HCT116 (cell line): Measurements from ENCODE around the gene LDLRAD4. TPM values are rescaled to one million over a fixed set of nuclear protein-coding genes. Genes with fewer than 3 reads are reported as not detected.

Experiments used
- ATAC-seq: fragments of 200-7000 bp; cut with Tn5 transposase; 2 replicates; pipeline ENCODE4 v1.9.1; 2020; ENCODE audit warnings: mild to moderate bottlenecking, moderate library complexity
- BruUV-seq: library from RNA; stranded (reverse); fragments of 400-500 nt; replicated peaks from 2 replicates; lab custom pipeline; 2021; lab: Mats Ljungman, UMichigan
- CTCF ChIA-PET: fragments of 300-600 bp; sonication (Branson Sonifier 250); formaldehyde crosslinking; loops from one replicate; lab custom pipeline; 2021; ENCODE audit warnings: antibody characterized with exemption; lab: Charles Lee
- POLR2A ChIA-PET: fragments of 300-600, 350-600 bp; sonication (Branson Sonifier 250); formaldehyde crosslinking; loops from one replicate; lab custom pipeline; 2021; ENCODE audit warnings: antibody characterized with exemption; lab: Charles Lee
- RAD21 ChIA-PET, 2 experiments: fragments of 300-600 bp; sonication (Branson Sonifier 250); formaldehyde crosslinking; loops; one replicate each; lab custom pipeline; 2023; ENCODE audit warnings: low total read pairs in 2 of 2; ENCODE audit not compliant: uncharacterized antibody in 2 of 2, unreplicated experiment in 2 of 2, low non-redundant PET in 1 of 2; lab: Charles Lee
- DNase-seq: peaks from one replicate; pipeline ENCODE4 v3.0.0-alpha.2; 2010; ENCODE audit warnings: low read depth, low spot score
- H2AFZ ChIP-seq: fragments of 200-600 bp; shearing (Covaris generic), sonication (generic); 2 replicates; pipeline ENCODE4 v1.6.1; 2017; ENCODE audit warnings: low read depth, mixed run types, mixed read lengths, antibody characterized with exemption, low read length; ENCODE audit not compliant: poor library complexity, severe bottlenecking
- H3K27ac ChIP-seq: 2 replicates; pipeline ENCODE4 v1.5.1; 2012; ENCODE audit warnings: low read depth, low read length
- H3K27me3 ChIP-seq: fragments of 200-600 bp; sonication (generic); 2 replicates; pipeline ENCODE4 v1.6.1; 2016; ENCODE audit warnings: mixed run types, low read length, mixed read lengths; ENCODE audit not compliant: insufficient read depth
- H3K36me3 ChIP-seq, 2 experiments: fragments of 200-500 bp in 1 of 2; fragments of 200-600 bp in 1 of 2; sonication (Bioruptor generic) in 1 of 2; sonication (generic) in 1 of 2; 2 replicates each; pipeline versions ENCODE4 v1.5.1 to v1.6.1; 2014 to 2016; ENCODE audit warnings: low read length in 2 of 2, inconsistent platforms in 1 of 2, mixed read lengths in 1 of 2, mixed run types in 1 of 2; ENCODE audit not compliant: insufficient read depth in 2 of 2, control insufficient read depth in 1 of 2
- H3K4me1 ChIP-seq, 2 experiments: fragments of 200-600 bp in 1 of 2; sonication (generic) in 1 of 2; 2 replicates each; pipeline versions ENCODE4 v1.5.1 to v1.6.1; 2012 to 2017; ENCODE audit warnings: low read length in 2 of 2, inconsistent platforms in 1 of 2, mild to moderate bottlenecking in 1 of 2, mixed read lengths in 1 of 2, mixed run types in 1 of 2, moderate library complexity in 1 of 2; ENCODE audit not compliant: insufficient read depth in 2 of 2, control insufficient read depth in 1 of 2
- H3K4me2 ChIP-seq: fragments of 200-600 bp; sonication (generic); 2 replicates; pipeline ENCODE4 v1.6.1; 2017; ENCODE audit warnings: mixed run types, low read length, mixed read lengths
- H3K4me3 ChIP-seq, 2 experiments: fragments of 200-600 bp in 1 of 2; sonication (generic) in 1 of 2; replicated peaks in 1 of 2; 2 replicates each; pipeline ENCODE4 v1.5.1; 2011 to 2016; ENCODE audit warnings: low read length in 2 of 2, control low read depth in 1 of 2, low read depth in 1 of 2, mild to moderate bottlenecking in 1 of 2, mixed read lengths in 1 of 2, mixed run types in 1 of 2
- H3K79me2 ChIP-seq: fragments of 200-600 bp; sonication (generic); 2 replicates; pipeline ENCODE4 v1.6.1; 2017; ENCODE audit warnings: mild to moderate bottlenecking, mixed run types, low read length, moderate library complexity, mixed read lengths; ENCODE audit not compliant: insufficient read depth
- H3K9ac ChIP-seq: fragments of 200-600 bp; sonication (generic); 2 replicates; pipeline ENCODE4 v1.6.1; 2016; ENCODE audit warnings: low read length, mixed read lengths
- H3K9me2 ChIP-seq: fragments of 200-600 bp; sonication (generic), shearing (Covaris generic); 2 replicates; pipeline ENCODE4 v1.6.1; 2017; ENCODE audit warnings: mixed run types, mild to moderate bottlenecking, moderate library complexity; ENCODE audit not compliant: insufficient read depth
- H3K9me3 ChIP-seq, 2 experiments: fragments of 200-500 bp in 1 of 2; fragments of 200-600 bp in 1 of 2; sonication (Bioruptor generic) in 1 of 2; sonication (generic) in 1 of 2; 2 replicates each; pipeline ENCODE4 v1.6.1; 2014 to 2017; ENCODE audit warnings: low read length in 2 of 2, mixed read lengths in 2 of 2, inconsistent platforms in 1 of 2, low read depth in 1 of 2, mild to moderate bottlenecking in 1 of 2, mixed run types in 1 of 2, moderate library complexity in 1 of 2; ENCODE audit not compliant: control insufficient read depth in 1 of 2, insufficient read depth in 1 of 2
- H4K20me1 ChIP-seq: fragments of 200-600 bp; sonication (generic), shearing (Covaris generic); 2 replicates; pipeline ENCODE4 v1.6.1; 2017; ENCODE audit warnings: mixed run types, mild to moderate bottlenecking, moderate library complexity; ENCODE audit not compliant: insufficient read depth
- CTCF ChIP-seq, 3 experiments: fragments of 200-600 bp in 1 of 3; sonication (generic) in 1 of 3; IDR thresholded peaks in 2 of 3; conservative IDR thresholded peaks in 1 of 3; 2 replicates each; pipeline ENCODE4 v1.5.1; 2012 to 2017; ENCODE audit warnings: low read depth in 2 of 3, low read length in 2 of 3, antibody characterized with exemption in 1 of 3, borderline replicate concordance in 1 of 3, control low read depth in 1 of 3, mild to moderate bottlenecking in 1 of 3, mixed read lengths in 1 of 3, mixed run types in 1 of 3, moderate library complexity in 1 of 3; ENCODE audit not compliant: insufficient read depth in 1 of 3
- EGR1 ChIP-seq: IDR thresholded peaks from 2 replicates; pipeline ENCODE4 v1.6.1; 2012; ENCODE audit warnings: low read depth
- EZH2 ChIP-seq: fragments of 200-600 bp; sonication (generic); IDR thresholded peaks from 2 replicates; pipeline ENCODE4 v1.6.1; 2017; ENCODE audit warnings: antibody characterized with exemption, mixed run types
- EZH2phosphoT487 ChIP-seq: fragments of 200-600 bp; IDR thresholded peaks from 2 replicates; pipeline ENCODE4 v1.6.1; 2018; ENCODE audit warnings: antibody characterized with exemption, borderline replicate concordance
- JUND ChIP-seq: IDR thresholded peaks from 2 replicates; pipeline ENCODE4 v1.6.1; 2012
- POLR2A ChIP-seq: IDR thresholded peaks from 2 replicates; pipeline ENCODE4 v1.7.0; 2011; ENCODE audit warnings: borderline replicate concordance; ENCODE audit not compliant: insufficient read depth, insufficient read length; ENCODE audit errors: extremely low read depth
- POLR2AphosphoS5 ChIP-seq: IDR thresholded peaks from 2 replicates; pipeline ENCODE4 v1.6.1; 2011; ENCODE audit warnings: mild to moderate bottlenecking, low read depth, low read length, moderate library complexity
- RAD21 ChIP-seq: IDR thresholded peaks from 2 replicates; pipeline ENCODE4 v1.6.1; 2012; ENCODE audit warnings: low read depth, mild to moderate bottlenecking
- SIN3A ChIP-seq: IDR thresholded peaks from 2 replicates; pipeline ENCODE4 v1.6.1; 2012; ENCODE audit warnings: low read depth
- SRF ChIP-seq: IDR thresholded peaks from 2 replicates; pipeline ENCODE4 v1.6.1; 2012; ENCODE audit warnings: low read depth
- TCF7L2 ChIP-seq: IDR thresholded peaks from 2 replicates; pipeline ENCODE4 v1.7.0; 2011; ENCODE audit warnings: borderline replicate concordance, inconsistent platforms; ENCODE audit not compliant: insufficient read depth, insufficient read length; ENCODE audit errors: extremely low read depth
- YY1 ChIP-seq: IDR thresholded peaks from 2 replicates; pipeline ENCODE4 v1.6.1; 2011; ENCODE audit warnings: low read length, low read depth, moderate library complexity, mild to moderate bottlenecking; ENCODE audit not compliant: insufficient replicate concordance; ENCODE audit errors: extremely low read depth
- ZFX ChIP-seq: fragments of 450-650 bp; IDR thresholded peaks from 2 replicates; pipeline ENCODE4 v1.6.1; 2017
- ZNF274 ChIP-seq: fragments of 200-500 bp; sonication (Bioruptor generic); IDR thresholded peaks from 2 replicates; pipeline ENCODE4 v1.6.1; 2014; ENCODE audit warnings: mild to moderate bottlenecking, low read depth, low read length, inconsistent platforms
- intact Hi-C: fragments of 100-400 bp; cut with micrococcal nuclease; formaldehyde crosslinking; loops from 2 replicates; pipeline ENCODE4 v1.10.0; 2022
- total RNA-seq: library from RNA; stranded (reverse); gene quantifications from one replicate; pipeline ENCODE4 v1.2.1, GENCODE V29; 2021; ENCODE audit not compliant: unreplicated experiment
- TF ChIP-seq, protein P1 (sequence below): IDR thresholded peaks from 2 replicates; pipeline ENCODE4 v1.6.1; 2012
- TF ChIP-seq, protein P2 (sequence below): IDR thresholded peaks from 2 replicates; pipeline ENCODE4 v1.6.1; 2011; ENCODE audit warnings: mild to moderate bottlenecking, low read length, moderate library complexity; ENCODE audit not compliant: insufficient replicate concordance; ENCODE audit errors: extremely low read depth
- TF ChIP-seq, protein P3 (sequence below): IDR thresholded peaks from 2 replicates; pipeline ENCODE4 v1.6.1; 2012; ENCODE audit warnings: low read depth
- TF ChIP-seq, protein P4 (sequence below): IDR thresholded peaks from 2 replicates; pipeline ENCODE4 v1.6.1; 2012

The LDLRAD4 gene
- total RNA-seq, 1 experiment from 2014 or later: 1.2 TPM

GRCh38 chr18:13548966-13549879, 330.7 kb downstream of the LDLRAD4 start:
- Histone ChIP-seq H2AFZ (no peak overlapping the region), H3K9ac (no peak overlapping the region), H4K20me1 (no peaks in the 10 kb centered on the region), H3K36me3 (no peaks in the 10 kb centered on the region), H3K9me2 (no peaks in the 10 kb centered on the region), H3K79me2 (no peaks in the 10 kb centered on the region), H3K27ac (no peak overlapping the region), H3K9me3 (no peaks in the 10 kb centered on the region), H3K4me2 (no peak overlapping the region), H3K4me3 (no peak overlapping the region), H3K27me3 (no peaks in the 10 kb centered on the region; the same call in 1 of the 2 replicates), H3K4me1 (no peaks in the 10 kb centered on the region)
- DNase-seq (no peak), ATAC-seq (no peak)
- CTCF ChIA-PET: no interaction called here
- TF ChIP-seq, protein P1, sequence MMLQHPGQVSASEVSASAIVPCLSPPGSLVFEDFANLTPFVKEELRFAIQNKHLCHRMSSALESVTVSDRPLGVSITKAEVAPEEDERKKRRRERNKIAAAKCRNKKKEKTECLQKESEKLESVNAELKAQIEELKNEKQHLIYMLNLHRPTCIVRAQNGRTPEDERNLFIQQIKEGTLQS: no peak
- TF ChIP-seq CTCF (IDR thresholded peaks at IDR 0.05 in 2 of 3, conservative IDR thresholded peaks at IDR 0.05 in 1 of 3; ENCODE audit: borderline replicate concordance in 1 of 3, insufficient read depth in 1 of 3, low read depth in 2 of 3, low read length in 2 of 3) (no peak), SRF (no peak), JUND (no peak), POLR2A (no peak), SIN3A (no peak), EZH2phosphoT487 (no peak), ZFX (no peak), EZH2 (no peak), ZNF274 (no peak), TCF7L2 (no peak), EGR1 (no peak), YY1 (no peak), RAD21 (no peak), POLR2AphosphoS5 (no peak)
- TF ChIP-seq, protein P2, sequence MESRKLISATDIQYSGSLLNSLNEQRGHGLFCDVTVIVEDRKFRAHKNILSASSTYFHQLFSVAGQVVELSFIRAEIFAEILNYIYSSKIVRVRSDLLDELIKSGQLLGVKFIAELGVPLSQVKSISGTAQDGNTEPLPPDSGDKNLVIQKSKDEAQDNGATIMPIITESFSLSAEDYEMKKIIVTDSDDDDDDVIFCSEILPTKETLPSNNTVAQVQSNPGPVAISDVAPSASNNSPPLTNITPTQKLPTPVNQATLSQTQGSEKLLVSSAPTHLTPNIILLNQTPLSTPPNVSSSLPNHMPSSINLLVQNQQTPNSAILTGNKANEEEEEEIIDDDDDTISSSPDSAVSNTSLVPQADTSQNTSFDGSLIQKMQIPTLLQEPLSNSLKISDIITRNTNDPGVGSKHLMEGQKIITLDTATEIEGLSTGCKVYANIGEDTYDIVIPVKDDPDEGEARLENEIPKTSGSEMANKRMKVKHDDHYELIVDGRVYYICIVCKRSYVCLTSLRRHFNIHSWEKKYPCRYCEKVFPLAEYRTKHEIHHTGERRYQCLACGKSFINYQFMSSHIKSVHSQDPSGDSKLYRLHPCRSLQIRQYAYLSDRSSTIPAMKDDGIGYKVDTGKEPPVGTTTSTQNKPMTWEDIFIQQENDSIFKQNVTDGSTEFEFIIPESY: no peak
- TF ChIP-seq, protein P3, sequence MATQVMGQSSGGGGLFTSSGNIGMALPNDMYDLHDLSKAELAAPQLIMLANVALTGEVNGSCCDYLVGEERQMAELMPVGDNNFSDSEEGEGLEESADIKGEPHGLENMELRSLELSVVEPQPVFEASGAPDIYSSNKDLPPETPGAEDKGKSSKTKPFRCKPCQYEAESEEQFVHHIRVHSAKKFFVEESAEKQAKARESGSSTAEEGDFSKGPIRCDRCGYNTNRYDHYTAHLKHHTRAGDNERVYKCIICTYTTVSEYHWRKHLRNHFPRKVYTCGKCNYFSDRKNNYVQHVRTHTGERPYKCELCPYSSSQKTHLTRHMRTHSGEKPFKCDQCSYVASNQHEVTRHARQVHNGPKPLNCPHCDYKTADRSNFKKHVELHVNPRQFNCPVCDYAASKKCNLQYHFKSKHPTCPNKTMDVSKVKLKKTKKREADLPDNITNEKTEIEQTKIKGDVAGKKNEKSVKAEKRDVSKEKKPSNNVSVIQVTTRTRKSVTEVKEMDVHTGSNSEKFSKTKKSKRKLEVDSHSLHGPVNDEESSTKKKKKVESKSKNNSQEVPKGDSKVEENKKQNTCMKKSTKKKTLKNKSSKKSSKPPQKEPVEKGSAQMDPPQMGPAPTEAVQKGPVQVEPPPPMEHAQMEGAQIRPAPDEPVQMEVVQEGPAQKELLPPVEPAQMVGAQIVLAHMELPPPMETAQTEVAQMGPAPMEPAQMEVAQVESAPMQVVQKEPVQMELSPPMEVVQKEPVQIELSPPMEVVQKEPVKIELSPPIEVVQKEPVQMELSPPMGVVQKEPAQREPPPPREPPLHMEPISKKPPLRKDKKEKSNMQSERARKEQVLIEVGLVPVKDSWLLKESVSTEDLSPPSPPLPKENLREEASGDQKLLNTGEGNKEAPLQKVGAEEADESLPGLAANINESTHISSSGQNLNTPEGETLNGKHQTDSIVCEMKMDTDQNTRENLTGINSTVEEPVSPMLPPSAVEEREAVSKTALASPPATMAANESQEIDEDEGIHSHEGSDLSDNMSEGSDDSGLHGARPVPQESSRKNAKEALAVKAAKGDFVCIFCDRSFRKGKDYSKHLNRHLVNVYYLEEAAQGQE: no peak
- TF ChIP-seq, protein P4, sequence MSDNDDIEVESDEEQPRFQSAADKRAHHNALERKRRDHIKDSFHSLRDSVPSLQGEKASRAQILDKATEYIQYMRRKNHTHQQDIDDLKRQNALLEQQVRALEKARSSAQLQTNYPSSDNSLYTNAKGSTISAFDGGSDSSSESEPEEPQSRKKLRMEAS: no peak
- no TSS peak for BruUV-seq
- POLR2A ChIA-PET: no interaction called here
- RAD21 ChIA-PET: no interaction called here
- intact Hi-C loops: no loop called here
